GM21367 (cell line): ENCODE measurements around the gene SYF2.
"Not testable (repeated sequence)": the region's sequence is repeated elsewhere in the genome, so short reads cannot be mapped to it uniquely, and the experiment has no call there.

Source experiments
- ATAC-seq: cut with Tn5 transposase; IDR thresholded peaks from one replicate; pipeline ENCODE4 v1.9.1; 2021; ENCODE audit not compliant: unreplicated experiment

The SYF2 gene

GRCh38 chr1:25232027-25232865 is at the start of gene SYF2:
TSS of gene SYF2 (minus strand) at chr1:25232502. CDS start at chr1:25232467, 35 bp downstream.
- peak; percentile 58 for ATAC-seq

- ATAC-seq = not testable (repeated sequence)
Observed at GRCh38 chr1:25279693-25280111, 47.4 kb upstream of the SYF2 start.

GRCh38 chr1:25278790-25279189 is 46.5 kb upstream of the SYF2 start:
- ATAC-seq = not testable (repeated sequence)

GRCh38 chr1:25278358-25278757 is 46.1 kb upstream of the SYF2 start:
- not testable (repeated sequence) for ATAC-seq

GRCh38 chr1:25277295-25277694 is 45.0 kb upstream of the SYF2 start:
- not testable (repeated sequence) for ATAC-seq

- ATAC-seq = not testable (repeated sequence)
Observed at GRCh38 chr1:25275648-25276047, 43.3 kb upstream of the SYF2 start.

GRCh38 chr1:25272238-25272637 is 39.9 kb upstream of the SYF2 start, which contains the start of gene RHD:
TSS of gene RHD (plus strand) at chr1:25272509. CDS start at chr1:25272548, 39 bp downstream.
- ATAC-seq = not testable (repeated sequence)

GRCh38 chr1:25268143-25268760 is 36.0 kb upstream of the SYF2 start:
- ATAC-seq = not testable (repeated sequence)

- peak; percentile 52 for ATAC-seq
Observed at GRCh38 chr1:25267288-25268142, 35.2 kb upstream of the SYF2 start.

- peak; percentile 24 for ATAC-seq
Observed at GRCh38 chr1:25266554-25267287, 34.4 kb upstream of the SYF2 start.

- ATAC-seq = not testable (repeated sequence)
Observed at GRCh38 chr1:25260336-25260735, 28.0 kb upstream of the SYF2 start.

GRCh38 chr1:25259813-25260212 is 27.5 kb upstream of the SYF2 start:
- ATAC-seq = not testable (repeated sequence)

GRCh38 chr1:25257196-25257595 is 24.9 kb upstream of the SYF2 start:
- no peak for ATAC-seq

GRCh38 chr1:25256578-25256965 is 24.3 kb upstream of the SYF2 start:
- ATAC-seq = no peak

GRCh38 chr1:25255706-25256577 is 23.6 kb upstream of the SYF2 start:
- no peak for ATAC-seq

- no peak for ATAC-seq
Observed at GRCh38 chr1:25253911-25254310, 21.6 kb upstream of the SYF2 start.

GRCh38 chr1:25247829-25248754 is 15.8 kb upstream of the SYF2 start:
- ATAC-seq = peak; percentile 43

- ATAC-seq = peak; percentile 71
Observed at GRCh38 chr1:25247024-25247828, 14.9 kb upstream of the SYF2 start, which contains the start of gene RSRP1. TSS of gene RSRP1 (minus strand) at chr1:25247454. CDS start at chr1:25246963, 491 bp downstream.
